ENCODE measurements around the gene DIPK1B. TPM values are rescaled to one million over a fixed set of nuclear protein-coding genes. Genes with fewer than 3 reads are reported as not detected.

DIPK1B gene
- polyA plus RNA-seq, 3 donors = 0.10 TPM; not detected in 2

DNA sequence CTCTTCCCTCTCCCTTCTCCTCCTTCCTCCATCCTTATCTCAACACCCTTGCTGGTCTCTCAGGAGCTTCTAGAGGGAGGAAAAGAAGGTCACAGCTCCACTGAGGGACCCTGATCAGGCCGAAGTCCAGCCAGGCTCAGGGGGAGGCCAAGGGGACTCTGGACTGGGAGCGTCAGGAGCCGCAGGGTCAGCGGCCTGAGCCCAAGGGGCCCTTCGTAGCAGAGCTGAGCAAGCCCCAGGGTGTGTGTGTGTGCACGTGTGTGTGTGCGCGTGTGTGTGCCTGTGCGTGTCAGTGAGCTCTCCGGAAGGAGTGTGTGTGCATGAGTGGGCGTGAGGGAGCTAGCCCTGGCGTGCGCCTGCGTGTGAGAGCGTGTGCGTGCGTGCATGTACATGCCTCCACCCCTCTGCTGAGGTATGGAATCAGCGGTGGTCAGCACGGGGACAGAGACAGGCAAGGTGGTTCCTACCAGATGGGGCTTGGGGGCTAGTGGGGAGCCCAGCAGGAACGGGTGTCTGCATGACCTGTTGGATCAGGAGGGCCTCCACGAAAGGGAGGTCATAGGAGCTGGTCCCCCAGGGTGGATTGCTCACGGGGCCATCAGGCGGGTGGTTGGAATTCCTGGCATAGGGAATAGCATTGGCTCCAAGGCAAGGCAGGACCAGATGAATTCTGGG, 15.1 kb upstream of the DIPK1B start:
- H3K27me3 Mint-ChIP-seq (ENCODE audit: low read depth in 3 of 3) = peaks cover 9 to 27% (median 17%) of the 10 kb centered on the region in 3 donors
- peaks cover 2 to 12% of the 10 kb centered on the region in 2 donors for H3K27me3 ChIP-seq (ENCODE audit: control insufficient read depth in 2 of 2, insufficient read depth in 2 of 2, low read length in 2 of 2)
- H3K9me3 Mint-ChIP-seq = peaks cover 0 to 5% (median 0%) of the 10 kb centered on the region in 7 donors
- H3K4me1 Mint-ChIP-seq = peaks cover 60% of the 10 kb centered on the region
- peak overlapping the region in 1 of 3 experiments; percentile 40 for H3K4me3 ChIP-seq (replicated peaks in 1 of 3; ENCODE audit: low read depth in 2 of 3, low read length in 3 of 3)
- WGBS (ENCODE audit: insufficient coverage) = 82% methylated on average over 23 of the region's 23 CpGs
- peak overlapping the region; percentile 91 to 95 (median 93) for H3K27ac Mint-ChIP-seq
- H3K9ac ChIP-seq (ENCODE audit: insufficient read depth, low read length, poor library complexity, severe bottlenecking) = peak overlapping the region; percentile 55
- no peaks in the 10 kb centered on the region for H3K9me3 ChIP-seq (replicated peaks in 1 of 2; ENCODE audit: control insufficient read depth in 1 of 2, insufficient read depth in 1 of 2, low read length in 2 of 2)
- no peak for DNase-seq
- peak overlapping the region; percentile 60 for H3K4me2 ChIP-seq (replicated peaks; ENCODE audit: extremely low read depth, low read length, poor library complexity, severe bottlenecking)
- no peaks in the 10 kb centered on the region for H3K79me2 ChIP-seq (ENCODE audit: insufficient read depth, low read length)
- peaks cover 0 to 2% of the 10 kb centered on the region in 2 donors for H3K36me3 Mint-ChIP-seq
- intact Hi-C loops (cut with micrococcal nuclease) = loop anchor here in 1 of 2 donors (5.0 kb wide), 1 partner anchor 50 kb away; no protein-coding TSS in a partner anchor
- H3K4me3 Mint-ChIP-seq = peak overlapping the region in 1 of 2 donors; percentile 72
- H2AFZ ChIP-seq (ENCODE audit: insufficient read depth, low read depth, low read length, poor library complexity, severe bottlenecking) = no peak overlapping the region
- H3K4me1 ChIP-seq (ENCODE audit: control insufficient read depth in 1 of 2, insufficient read depth in 2 of 2, low read length in 2 of 2) = peaks cover 73 to 78% of the 10 kb centered on the region in 2 donors
- H3K36me3 ChIP-seq (replicated peaks in 1 of 2; ENCODE audit: control insufficient read depth in 1 of 2, insufficient read depth in 2 of 2, low read length in 2 of 2) = no peaks in the 10 kb centered on the region
- TF ChIP-seq, protein P1, sequence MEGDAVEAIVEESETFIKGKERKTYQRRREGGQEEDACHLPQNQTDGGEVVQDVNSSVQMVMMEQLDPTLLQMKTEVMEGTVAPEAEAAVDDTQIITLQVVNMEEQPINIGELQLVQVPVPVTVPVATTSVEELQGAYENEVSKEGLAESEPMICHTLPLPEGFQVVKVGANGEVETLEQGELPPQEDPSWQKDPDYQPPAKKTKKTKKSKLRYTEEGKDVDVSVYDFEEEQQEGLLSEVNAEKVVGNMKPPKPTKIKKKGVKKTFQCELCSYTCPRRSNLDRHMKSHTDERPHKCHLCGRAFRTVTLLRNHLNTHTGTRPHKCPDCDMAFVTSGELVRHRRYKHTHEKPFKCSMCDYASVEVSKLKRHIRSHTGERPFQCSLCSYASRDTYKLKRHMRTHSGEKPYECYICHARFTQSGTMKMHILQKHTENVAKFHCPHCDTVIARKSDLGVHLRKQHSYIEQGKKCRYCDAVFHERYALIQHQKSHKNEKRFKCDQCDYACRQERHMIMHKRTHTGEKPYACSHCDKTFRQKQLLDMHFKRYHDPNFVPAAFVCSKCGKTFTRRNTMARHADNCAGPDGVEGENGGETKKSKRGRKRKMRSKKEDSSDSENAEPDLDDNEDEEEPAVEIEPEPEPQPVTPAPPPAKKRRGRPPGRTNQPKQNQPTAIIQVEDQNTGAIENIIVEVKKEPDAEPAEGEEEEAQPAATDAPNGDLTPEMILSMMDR (IDR thresholded peaks at IDR 0.05) = no peak
- peak overlapping the region; percentile 77 to 89 for H3K27ac ChIP-seq (ENCODE audit: low read depth in 1 of 2, low read length in 2 of 2)
- H4K20me1 ChIP-seq (ENCODE audit: insufficient read depth, low read length) = no peaks in the 10 kb centered on the region

DNA sequence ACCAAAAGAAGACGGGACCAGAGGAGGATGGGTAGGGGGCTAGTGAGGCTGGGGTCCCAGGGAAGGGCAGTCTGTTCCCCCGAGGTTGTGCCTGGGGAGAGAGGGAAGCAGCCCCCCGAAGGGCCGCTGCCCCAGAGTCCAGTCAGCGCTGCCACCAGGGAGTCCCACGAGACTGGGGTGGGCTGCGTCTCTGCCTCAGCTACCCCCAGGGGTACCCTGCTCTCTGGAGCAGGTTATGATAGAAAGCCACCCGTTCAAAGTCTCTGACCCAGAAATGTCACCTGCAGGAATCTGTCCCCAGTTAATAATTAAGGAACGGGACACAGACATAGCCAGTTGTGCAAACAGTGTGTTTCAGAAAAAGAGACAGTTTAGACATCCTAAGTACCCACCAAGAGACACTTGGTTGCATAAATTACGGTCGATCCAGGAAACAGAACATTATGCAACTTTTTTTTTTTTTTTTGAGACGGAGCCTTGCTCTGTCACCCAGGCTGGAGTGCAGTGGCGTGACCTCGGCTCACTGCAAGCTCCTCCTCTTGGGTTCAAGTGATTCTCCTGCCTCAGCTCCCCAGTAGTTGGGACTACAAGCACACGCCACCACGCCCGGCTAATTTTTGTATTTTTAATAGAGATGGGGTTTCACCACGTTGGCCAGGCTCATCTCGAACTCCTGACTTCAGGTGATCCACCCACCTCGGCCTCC, 14.4 kb upstream of the DIPK1B start:
- peak overlapping the region; percentile 91 to 95 (median 93) for H3K27ac Mint-ChIP-seq
- Histone ChIP-seq H3K79me2 (ENCODE audit: insufficient read depth, low read length) (no peaks in the 10 kb centered on the region), H4K20me1 (ENCODE audit: insufficient read depth, low read length) (no peaks in the 10 kb centered on the region), H3K27ac (ENCODE audit: low read depth in 1 of 2, low read length in 2 of 2) (peak overlapping the region; percentile 77 to 89), H2AFZ (ENCODE audit: insufficient read depth, low read depth, low read length, poor library complexity, severe bottlenecking) (no peak overlapping the region), H3K9me3 (replicated peaks in 1 of 2; ENCODE audit: control insufficient read depth in 1 of 2, insufficient read depth in 1 of 2, low read length in 2 of 2) (no peaks in the 10 kb centered on the region), H3K9ac (ENCODE audit: insufficient read depth, low read length, poor library complexity, severe bottlenecking) (peak overlapping the region; percentile 55), H3K4me1 (ENCODE audit: control insufficient read depth in 1 of 2, insufficient read depth in 2 of 2, low read length in 2 of 2) (peaks cover 74 to 80% of the 10 kb centered on the region in 2 donors), H3K4me2 (replicated peaks; ENCODE audit: extremely low read depth, low read length, poor library complexity, severe bottlenecking) (peak overlapping the region; percentile 60), H3K27me3 (ENCODE audit: control insufficient read depth in 2 of 2, insufficient read depth in 2 of 2, low read length in 2 of 2) (peaks cover 2 to 12% of the 10 kb centered on the region in 2 donors), H3K4me3 (replicated peaks in 1 of 3; ENCODE audit: low read depth in 2 of 3, low read length in 3 of 3) (peak overlapping the region in 1 of 3 experiments; percentile 40), H3K36me3 (replicated peaks in 1 of 2; ENCODE audit: control insufficient read depth in 1 of 2, insufficient read depth in 2 of 2, low read length in 2 of 2) (no peaks in the 10 kb centered on the region)
- peaks cover 10 to 33% (median 20%) of the 10 kb centered on the region in 3 donors for H3K27me3 Mint-ChIP-seq (ENCODE audit: low read depth in 3 of 3)
- TF ChIP-seq, protein P1 (IDR thresholded peaks at IDR 0.05) = no peak
- intact Hi-C loops (cut with micrococcal nuclease) = loop anchor here in 1 of 2 donors (5.0 kb wide), 1 partner anchor 51 kb away; no protein-coding TSS in a partner anchor
- H3K36me3 Mint-ChIP-seq = peaks cover 0 to 2% of the 10 kb centered on the region in 2 donors
- DNase-seq = peak; percentile 76 to 90 (median 82)
- WGBS (ENCODE audit: insufficient coverage) = 33% methylated on average over 12 of the region's 20 CpGs
- peak overlapping the region in 1 of 2 donors; percentile 72 for H3K4me3 Mint-ChIP-seq
- H3K4me1 Mint-ChIP-seq = peaks cover 62% of the 10 kb centered on the region
- H3K9me3 Mint-ChIP-seq = peaks cover 0 to 6% (median 0%) of the 10 kb centered on the region in 7 donors

Data from CD14-positive monocyte (primary cell).